ENCODE measurements around the gene CADM1.

Gene CADM1

GRCh38 chr11:115501893-115502589 lies 2.2 kb downstream of the CADM1 start:
- TF ChIP-seq, protein P1, sequence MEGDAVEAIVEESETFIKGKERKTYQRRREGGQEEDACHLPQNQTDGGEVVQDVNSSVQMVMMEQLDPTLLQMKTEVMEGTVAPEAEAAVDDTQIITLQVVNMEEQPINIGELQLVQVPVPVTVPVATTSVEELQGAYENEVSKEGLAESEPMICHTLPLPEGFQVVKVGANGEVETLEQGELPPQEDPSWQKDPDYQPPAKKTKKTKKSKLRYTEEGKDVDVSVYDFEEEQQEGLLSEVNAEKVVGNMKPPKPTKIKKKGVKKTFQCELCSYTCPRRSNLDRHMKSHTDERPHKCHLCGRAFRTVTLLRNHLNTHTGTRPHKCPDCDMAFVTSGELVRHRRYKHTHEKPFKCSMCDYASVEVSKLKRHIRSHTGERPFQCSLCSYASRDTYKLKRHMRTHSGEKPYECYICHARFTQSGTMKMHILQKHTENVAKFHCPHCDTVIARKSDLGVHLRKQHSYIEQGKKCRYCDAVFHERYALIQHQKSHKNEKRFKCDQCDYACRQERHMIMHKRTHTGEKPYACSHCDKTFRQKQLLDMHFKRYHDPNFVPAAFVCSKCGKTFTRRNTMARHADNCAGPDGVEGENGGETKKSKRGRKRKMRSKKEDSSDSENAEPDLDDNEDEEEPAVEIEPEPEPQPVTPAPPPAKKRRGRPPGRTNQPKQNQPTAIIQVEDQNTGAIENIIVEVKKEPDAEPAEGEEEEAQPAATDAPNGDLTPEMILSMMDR (IDR thresholded peaks at IDR 0.05) = no peak
- H3K36me3 ChIP-seq = no peaks in the 10 kb centered on the region
- peaks cover 5 to 26% (median 20%) of the 10 kb centered on the region in 4 donors for H3K4me1 ChIP-seq
- H3K9me3 ChIP-seq = no peaks in the 10 kb centered on the region
- no peak overlapping the region for H3K27ac ChIP-seq
- peak overlapping the region; percentile 56 to 62 for H3K4me3 ChIP-seq
- peaks cover 0 to 41% of the 10 kb centered on the region in 2 donors for H3K27me3 ChIP-seq
- DNase-seq = no peak
- intact Hi-C loops (cut with DNase I; ENCODE audit: low total_unique reads) = loop anchor here (5.0 to 10.0 kb wide), 2 partner anchors 123 to 165 kb away; no protein-coding TSS in a partner anchor

DNA sequence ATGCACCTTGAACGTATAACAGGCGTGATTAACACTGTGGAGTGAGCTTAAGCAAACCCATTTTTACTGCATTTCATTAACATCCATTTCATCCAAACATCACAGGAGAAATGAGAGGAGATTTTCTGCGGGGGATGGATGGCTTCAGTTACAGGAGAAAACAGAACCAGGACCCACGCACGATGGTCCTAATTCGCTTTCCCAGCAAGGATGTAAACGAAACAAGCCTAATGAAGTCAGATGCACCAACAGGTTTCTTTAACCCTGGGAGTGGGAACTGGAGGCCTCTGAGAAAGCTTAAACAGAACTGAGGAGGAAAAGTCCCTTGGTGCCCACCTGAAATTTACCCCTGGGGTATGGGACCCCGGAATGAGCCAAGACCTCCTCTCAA lies 2.7 kb downstream of the CADM1 start:
- TF ChIP-seq, protein P1 (IDR thresholded peaks at IDR 0.05) = no peak
- DNase-seq = no peak
- peaks cover 5 to 26% (median 20%) of the 10 kb centered on the region in 4 donors for H3K4me1 ChIP-seq
- H3K4me3 ChIP-seq = no peak overlapping the region
- intact Hi-C loops (cut with DNase I; ENCODE audit: low total_unique reads) = loop anchor here (5.0 to 10.0 kb wide), 2 partner anchors 123 to 164 kb away; no protein-coding TSS in a partner anchor
- H3K27ac ChIP-seq = no peak overlapping the region
- H3K9me3 ChIP-seq = no peaks in the 10 kb centered on the region
- H3K27me3 ChIP-seq = peaks cover 0 to 41% of the 10 kb centered on the region in 2 donors
- H3K36me3 ChIP-seq = no peaks in the 10 kb centered on the region

DNA sequence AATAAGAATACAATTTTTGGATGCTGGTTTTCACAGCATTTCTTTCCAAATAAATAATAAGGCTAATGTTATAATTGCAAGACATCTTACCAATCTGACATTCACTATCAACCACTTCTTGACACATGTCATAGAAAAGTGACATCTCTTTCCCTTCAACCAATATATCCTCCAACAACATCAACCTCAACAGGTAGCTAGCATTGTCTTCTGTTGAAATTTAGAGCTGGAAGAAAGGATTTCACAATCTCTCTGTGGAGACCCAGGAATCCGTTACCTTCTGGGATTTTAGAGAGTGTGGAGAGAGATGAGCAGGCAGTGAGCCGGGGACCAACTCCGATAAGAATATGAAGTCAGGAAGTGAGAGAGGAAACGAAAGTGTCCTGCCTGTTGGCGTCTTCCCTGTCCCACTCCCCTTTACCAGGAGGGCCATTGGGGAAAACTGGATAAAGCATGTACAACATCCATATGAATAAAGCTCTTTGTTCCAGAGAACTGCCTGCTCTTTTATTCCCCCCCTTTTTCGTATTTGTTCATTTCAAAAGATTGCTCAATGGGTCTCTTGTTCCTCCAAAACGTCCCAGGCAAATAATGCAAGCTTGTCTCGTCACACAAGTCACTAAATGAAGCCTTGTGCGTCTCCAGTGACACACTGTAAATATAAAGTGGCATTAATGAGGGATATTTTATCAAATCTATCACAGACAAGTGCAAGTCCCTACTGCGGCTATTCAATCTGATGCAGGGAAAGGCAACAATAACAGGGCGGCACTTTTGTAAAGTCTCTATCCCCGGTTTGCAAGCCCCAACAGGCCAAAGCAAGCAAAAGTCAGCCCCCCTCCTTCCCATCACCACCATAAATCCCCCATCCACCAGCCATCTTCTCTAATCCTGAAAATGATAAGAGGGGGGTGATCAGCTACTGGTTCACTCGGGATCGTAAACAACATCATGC lies 3.4 kb downstream of the CADM1 start:
- DNase-seq = no peak
- no peak overlapping the region for H3K4me3 ChIP-seq
- peaks cover 5 to 26% (median 20%) of the 10 kb centered on the region in 4 donors for H3K4me1 ChIP-seq
- no peaks in the 10 kb centered on the region for H3K9me3 ChIP-seq
- no peak overlapping the region for H3K27ac ChIP-seq
- intact Hi-C loops (cut with DNase I; ENCODE audit: low total_unique reads) = loop anchor here (5.0 to 10.0 kb wide), 2 partner anchors 124 to 164 kb away; no protein-coding TSS in a partner anchor
- TF ChIP-seq, protein P1 (IDR thresholded peaks at IDR 0.05) = no peak
- H3K36me3 ChIP-seq = no peaks in the 10 kb centered on the region
- H3K27me3 ChIP-seq = peaks cover 0 to 41% of the 10 kb centered on the region in 2 donors

- intact Hi-C loops (cut with DNase I; ENCODE audit: low total_unique reads) = loop anchor here (5.0 to 10.0 kb wide), 2 partner anchors 125 to 163 kb away; no protein-coding TSS in a partner anchor
- Histone ChIP-seq H3K4me1 (peaks cover 5 to 26% (median 20%) of the 10 kb centered on the region in 4 donors), H3K4me3 (no peak overlapping the region), H3K27ac (no peak overlapping the region), H3K9me3 (no peaks in the 10 kb centered on the region), H3K36me3 (no peaks in the 10 kb centered on the region), H3K27me3 (peaks cover 0 to 41% of the 10 kb centered on the region in 2 donors)
- TF ChIP-seq, protein P1 (IDR thresholded peaks at IDR 0.05) = no peak
- DNase-seq = no peak
Measured at GRCh38 chr11:115499891-115500290, 4.3 kb downstream of the CADM1 start.

DNA sequence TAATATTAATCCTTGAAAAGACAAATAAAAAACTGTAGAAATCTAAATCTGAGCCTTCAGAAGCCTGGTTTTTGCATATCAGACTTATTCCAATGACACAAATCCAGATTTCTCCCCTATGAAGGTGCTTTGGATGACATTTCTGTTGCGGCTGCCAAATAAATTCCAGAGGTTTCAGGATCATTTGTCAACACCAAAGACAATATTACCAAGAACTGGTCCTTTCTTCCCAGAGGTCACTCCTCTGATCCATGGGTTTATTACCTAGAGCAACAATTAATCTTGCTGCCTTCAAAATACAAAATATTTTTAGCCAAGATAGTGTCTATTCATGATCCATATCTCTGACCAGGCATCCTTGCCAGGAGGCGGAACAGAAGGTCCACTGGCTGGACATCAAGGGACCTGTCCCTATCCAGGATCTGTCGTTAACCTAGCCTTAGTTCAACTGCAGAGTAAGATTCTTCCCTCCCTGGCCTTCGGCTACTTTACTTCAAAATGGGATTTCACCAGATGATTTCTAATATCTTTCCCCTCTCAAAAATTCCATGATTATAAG lies 4.9 kb downstream of the CADM1 start:
- DNase-seq = no peak
- Histone ChIP-seq H3K4me3 (no peak overlapping the region), H3K27ac (no peak overlapping the region), H3K9me3 (no peaks in the 10 kb centered on the region), H3K4me1 (peaks cover 5 to 26% (median 20%) of the 10 kb centered on the region in 4 donors), H3K36me3 (no peaks in the 10 kb centered on the region), H3K27me3 (peaks cover 0 to 41% of the 10 kb centered on the region in 2 donors)
- intact Hi-C loops (cut with DNase I; ENCODE audit: low total_unique reads) = no loop called here
- TF ChIP-seq, protein P1 (IDR thresholded peaks at IDR 0.05) = no peak

All from tibial artery (tissue), 4 donors.